RWPE2 (cell line): ENCODE measurements around the gene POFUT2.

Experiments used
- ATAC-seq: fragments of 200-7000 bp; cut with Tn5 transposase; 3 replicates; pipeline ENCODE4 v1.9.1; 2021; ENCODE audit warnings: low read depth
- DNase-seq: peaks from one replicate; pipeline ENCODE4 v3.0.0-alpha.2; 2020; ENCODE audit warnings: low spot score
- H3K27ac ChIP-seq: fragments of 450-650 bp; 2 replicates; pipeline ENCODE4 v1.5.1; 2017; ENCODE audit warnings: mild to moderate bottlenecking; ENCODE audit not compliant: poor library complexity, severe bottlenecking
- H3K27me3 ChIP-seq: fragments of 250-450 bp; sonication (Bioruptor Pico); 2 replicates; pipeline ENCODE4 v1.5.1; 2021; ENCODE audit warnings: mild to moderate bottlenecking, moderate library complexity; ENCODE audit not compliant: insufficient read depth, poor library complexity, severe bottlenecking
- H3K36me3 ChIP-seq: fragments of 250-450 bp; sonication (Bioruptor Pico); 2 replicates; pipeline ENCODE4 v1.5.1; 2020; ENCODE audit warnings: low read depth, mild to moderate bottlenecking, moderate library complexity
- H3K4me1 ChIP-seq: fragments of 250-450 bp; sonication (Bioruptor Pico); 2 replicates; pipeline ENCODE4 v1.5.1; 2021; ENCODE audit warnings: mild to moderate bottlenecking, moderate library complexity; ENCODE audit not compliant: insufficient read depth, poor library complexity, severe bottlenecking
- H3K4me3 ChIP-seq: fragments of 250-450 bp; sonication (Bioruptor Pico); 2 replicates; pipeline ENCODE4 v1.5.1; 2021; ENCODE audit warnings: mild to moderate bottlenecking, moderate library complexity; ENCODE audit not compliant: severe bottlenecking
- H3K9me3 ChIP-seq: fragments of 250-450 bp; sonication (Bioruptor Pico); 2 replicates; pipeline ENCODE4 v1.5.1; 2021; ENCODE audit warnings: mild to moderate bottlenecking, moderate library complexity; ENCODE audit not compliant: severe bottlenecking
- TF ChIP-seq, protein P1 (sequence below): fragments of 450-650 bp; IDR thresholded peaks from one replicate; pipeline ENCODE4 v1.5.1; 2017; ENCODE audit warnings: mild to moderate bottlenecking, moderate library complexity; ENCODE audit not compliant: poor library complexity, severe bottlenecking

The POFUT2 gene

DNA sequence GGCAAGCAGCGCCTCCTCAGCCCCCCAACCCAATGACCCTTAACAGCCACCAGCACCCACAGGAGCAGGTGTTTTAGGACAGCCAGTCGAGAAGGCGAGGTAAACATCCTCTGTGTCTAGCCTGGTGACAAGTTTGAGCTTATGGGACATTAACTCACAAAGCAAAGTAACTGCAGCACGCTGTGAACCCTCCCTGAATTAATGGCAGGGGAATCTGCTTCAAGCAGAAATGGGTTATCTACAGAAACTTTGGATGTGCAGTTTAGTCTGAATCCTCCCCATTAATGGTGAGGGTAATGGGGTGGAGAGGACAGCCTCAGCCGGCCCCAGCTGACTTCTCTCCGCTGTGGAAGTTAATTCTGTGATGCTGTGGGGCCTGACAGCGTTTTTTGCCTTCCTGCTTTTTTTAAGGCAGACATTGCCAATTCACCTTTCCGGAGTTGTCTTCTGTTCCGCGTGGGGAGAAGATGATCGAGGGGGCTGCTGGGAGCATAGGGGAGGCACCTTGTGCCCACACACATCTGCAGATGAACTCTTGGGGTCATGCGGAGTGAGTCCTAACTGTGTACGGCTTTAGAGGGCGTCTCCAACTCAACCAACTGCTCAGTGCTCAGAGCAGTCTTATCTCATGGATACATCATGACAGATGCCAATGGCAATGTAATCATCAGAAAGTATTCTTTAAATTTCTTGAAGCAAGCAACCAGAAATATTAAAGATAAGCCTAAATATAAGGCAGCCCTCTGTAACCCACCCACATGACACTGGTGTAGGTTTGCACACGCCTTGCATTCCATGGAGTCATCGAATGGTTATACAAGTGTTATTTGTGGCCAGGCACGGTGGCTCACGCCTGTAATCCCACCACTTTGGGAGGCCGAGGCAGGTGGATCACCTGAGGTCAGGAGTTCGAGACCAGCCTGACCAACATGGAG lies 41.0 kb downstream of the POFUT2 start:
- H3K9me3 ChIP-seq: peaks cover 6% of the 10 kb centered on the region
- TF ChIP-seq, protein P1, sequence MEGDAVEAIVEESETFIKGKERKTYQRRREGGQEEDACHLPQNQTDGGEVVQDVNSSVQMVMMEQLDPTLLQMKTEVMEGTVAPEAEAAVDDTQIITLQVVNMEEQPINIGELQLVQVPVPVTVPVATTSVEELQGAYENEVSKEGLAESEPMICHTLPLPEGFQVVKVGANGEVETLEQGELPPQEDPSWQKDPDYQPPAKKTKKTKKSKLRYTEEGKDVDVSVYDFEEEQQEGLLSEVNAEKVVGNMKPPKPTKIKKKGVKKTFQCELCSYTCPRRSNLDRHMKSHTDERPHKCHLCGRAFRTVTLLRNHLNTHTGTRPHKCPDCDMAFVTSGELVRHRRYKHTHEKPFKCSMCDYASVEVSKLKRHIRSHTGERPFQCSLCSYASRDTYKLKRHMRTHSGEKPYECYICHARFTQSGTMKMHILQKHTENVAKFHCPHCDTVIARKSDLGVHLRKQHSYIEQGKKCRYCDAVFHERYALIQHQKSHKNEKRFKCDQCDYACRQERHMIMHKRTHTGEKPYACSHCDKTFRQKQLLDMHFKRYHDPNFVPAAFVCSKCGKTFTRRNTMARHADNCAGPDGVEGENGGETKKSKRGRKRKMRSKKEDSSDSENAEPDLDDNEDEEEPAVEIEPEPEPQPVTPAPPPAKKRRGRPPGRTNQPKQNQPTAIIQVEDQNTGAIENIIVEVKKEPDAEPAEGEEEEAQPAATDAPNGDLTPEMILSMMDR: no peak
- no peak for ATAC-seq
- no peaks in the 10 kb centered on the region for H3K4me1 ChIP-seq
- no peaks in the 10 kb centered on the region for H3K27me3 ChIP-seq
- DNase-seq: no peak
- H3K27ac ChIP-seq: no peak overlapping the region
- H3K4me3 ChIP-seq: no peak overlapping the region
- H3K36me3 ChIP-seq: no peaks in the 10 kb centered on the region

DNA sequence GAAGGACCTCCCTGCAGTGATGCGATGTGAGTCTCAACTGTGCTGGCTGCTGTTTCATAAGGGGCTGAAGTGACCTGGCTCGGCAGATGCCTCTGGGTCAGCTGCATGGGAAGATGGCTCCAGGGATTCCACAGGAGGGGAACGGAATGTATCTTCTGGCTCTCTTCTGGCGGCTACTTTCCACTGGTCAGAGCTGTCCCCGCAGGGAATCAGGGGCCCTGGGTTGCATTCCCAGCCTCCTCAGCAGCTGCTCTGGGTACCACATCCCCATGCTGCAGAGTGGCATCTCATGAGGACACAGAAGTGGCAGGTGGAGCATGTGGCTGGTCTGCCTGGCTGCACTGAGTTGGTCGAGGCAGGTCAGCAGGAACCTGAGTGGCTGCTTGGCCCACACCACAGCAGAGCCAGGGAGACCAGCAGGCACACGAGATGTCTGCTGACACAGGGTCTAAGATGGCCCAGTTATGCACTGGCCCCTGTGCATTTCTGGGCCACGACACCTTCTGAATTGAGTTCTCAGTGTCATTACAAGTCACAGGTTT lies 42.8 kb downstream of the POFUT2 start:
- DNase-seq (no peak), ATAC-seq (no peak)
- H3K27ac ChIP-seq: no peak overlapping the region
- peaks cover 6% of the 10 kb centered on the region for H3K9me3 ChIP-seq
- no peaks in the 10 kb centered on the region for H3K36me3 ChIP-seq
- H3K4me1 ChIP-seq: no peaks in the 10 kb centered on the region
- TF ChIP-seq, protein P1: no peak
- H3K4me3 ChIP-seq: no peak overlapping the region
- no peaks in the 10 kb centered on the region for H3K27me3 ChIP-seq

DNA sequence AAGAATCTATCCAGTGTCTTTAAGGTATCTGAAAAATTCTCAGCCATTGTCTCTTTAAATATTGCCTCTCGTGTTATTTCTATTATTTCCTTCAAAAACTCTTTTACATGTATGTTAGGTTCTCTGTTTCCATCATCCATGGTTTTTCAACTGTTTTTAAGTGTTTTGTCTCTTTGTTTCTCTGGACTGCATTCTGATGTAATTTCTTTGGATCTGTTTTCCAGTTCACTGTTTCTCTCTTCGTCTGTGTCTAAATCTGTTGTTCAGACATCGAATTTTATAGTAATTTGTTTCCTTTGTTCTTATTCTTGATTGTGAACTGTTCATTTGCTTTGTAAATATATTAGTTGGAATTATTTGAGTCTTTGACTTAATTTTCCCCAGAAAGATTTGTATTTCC lies 44.1 kb downstream of the POFUT2 start:
- ATAC-seq (no peak), DNase-seq (no peak)

GRCh38 chr21:45241357-45241756 lies 46.3 kb downstream of the POFUT2 start:
- no peaks in the 10 kb centered on the region for H3K36me3 ChIP-seq
- H3K27ac ChIP-seq: no peak overlapping the region

More for the DNA sequence above, 44.1 kb downstream of the POFUT2 start:
- Histone ChIP-seq H3K4me3 (no peak overlapping the region), H3K27ac (no peak overlapping the region), H3K36me3 (no peaks in the 10 kb centered on the region), H3K9me3 (peaks cover 8% of the 10 kb centered on the region), H3K27me3 (no peaks in the 10 kb centered on the region), H3K4me1 (no peaks in the 10 kb centered on the region)
- TF ChIP-seq, protein P1: no peak

More at GRCh38 chr21:45241357-45241756, 46.3 kb downstream of the POFUT2 start:
- ATAC-seq (no peak), DNase-seq (no peak)
- H3K4me3 ChIP-seq: no peak overlapping the region
- peaks cover 4% of the 10 kb centered on the region for H3K27me3 ChIP-seq
- peaks cover 8% of the 10 kb centered on the region for H3K9me3 ChIP-seq
- no peaks in the 10 kb centered on the region for H3K4me1 ChIP-seq
- TF ChIP-seq, protein P1: no peak
